Small intestine (tissue), 7 donors: ENCODE measurements around the gene VAMP5. TPM values are rescaled to one million over a fixed set of nuclear protein-coding genes. Genes with fewer than 3 reads are reported as not detected.
A peak's percentile ranks its signal among the peaks of the same experiment; 100 is the strongest.
"Not testable (repeated sequence)": the region's sequence is repeated elsewhere in the genome, so short reads cannot be mapped to it uniquely, and the experiment has no call there.

ENCODE experiments used
- DNase-seq, 2 donors: peaks; one replicate each; pipeline versions ENCODE4 v3.0.0 to v3.0.0-alpha.2; 2013
- FAIRE-seq: peaks from 2 replicates; lab custom pipeline; 2012; peaks lifted over from hg19 to GRCh38; lab: Jason Lieb, UNC
- H3K27ac ChIP-seq, 3 donors: one replicate each; pipeline ENCODE4 v1.5.1; 2013; ENCODE audit warnings: low read length in 2 of 3, mild to moderate bottlenecking in 2 of 3, control low read depth in 1 of 3, inconsistent platforms in 1 of 3, low read depth in 1 of 3, moderate library complexity in 1 of 3
- H3K27me3 ChIP-seq, 3 donors: one replicate each; pipeline ENCODE4 v1.6.1; 2013; ENCODE audit warnings: low read length in 3 of 3, inconsistent platforms in 1 of 3; ENCODE audit not compliant: control insufficient read depth in 3 of 3, insufficient read depth in 3 of 3
- H3K36me3 ChIP-seq, 3 donors: one replicate each; pipeline ENCODE4 v1.6.1; 2013; ENCODE audit warnings: low read length in 3 of 3, inconsistent platforms in 1 of 3, low read depth in 1 of 3, mild to moderate bottlenecking in 1 of 3, moderate library complexity in 1 of 3; ENCODE audit not compliant: control insufficient read depth in 3 of 3, insufficient read depth in 2 of 3
- H3K4me1 ChIP-seq, 3 donors: one replicate each; pipeline ENCODE4 v1.6.1; 2013; ENCODE audit warnings: low read length in 2 of 3, inconsistent platforms in 1 of 3, low read depth in 1 of 3, mild to moderate bottlenecking in 1 of 3, moderate library complexity in 1 of 3; ENCODE audit not compliant: control insufficient read depth in 3 of 3, insufficient read depth in 2 of 3
- H3K4me3 ChIP-seq, 3 donors: one replicate each; pipeline ENCODE4 v1.5.1; 2013; ENCODE audit warnings: low read length in 3 of 3, control low read depth in 1 of 3, inconsistent platforms in 1 of 3, low read depth in 1 of 3, mild to moderate bottlenecking in 1 of 3, moderate library complexity in 1 of 3
- H3K9me3 ChIP-seq, 2 donors: one replicate each; pipeline ENCODE4 v1.6.1; 2013; ENCODE audit warnings: low read depth in 1 of 2, low read length in 1 of 2; ENCODE audit not compliant: control insufficient read depth in 2 of 2, insufficient read depth in 1 of 2
- WGBS, 3 donors: extraction: QIAGEN DNeasy Blood & Tissue Kit; methylation state at CpG; one replicate each; pipeline ENCODE4 v1.1.7; 2013; 5-methylcytosine and 5-hydroxymethylcytosine counted together
- polyA plus RNA-seq, 4 donors: library from polyadenylated mRNA; stranded (reverse) in 3 of 4; unstranded in 1 of 4; fragments of 200-250 nt in 3 of 4; fragments of 120-200 nt in 1 of 4; gene quantifications; one replicate each; pipeline versions ENCODE4 v1.2.1 to v1.2.3, GENCODE V29; 2013
- donor health status: healthy with polysubstance abuse.
- donor health status: control.
- donor health status: control.
- donor health status: Bipolar disorder and iron deficiency.
- donor health status: healthy.

The VAMP5 gene
- polyA plus RNA-seq, 4 donors = 12.8 to 110 (median 86.4) TPM

- not testable (repeated sequence) for FAIRE-seq, H3K27me3 ChIP-seq, H3K9me3 ChIP-seq, H3K27ac ChIP-seq, DNase-seq
- WGBS, 3 donors = 59 to 88% (median 79%) methylated on average over 3 of the region's 3 CpGs
- H3K36me3 ChIP-seq = peaks cover 2 to 49% (median 2%) of the 10 kb centered on the region in 3 donors
- H3K4me1 ChIP-seq = peaks cover 0 to 27% (median 4%) of the 10 kb centered on the region in 3 donors
- peak overlapping the region in 1 of 3 donors; percentile 93 for H3K4me3 ChIP-seq
Observed at GRCh38 chr2:85604133-85604444, 19.9 kb downstream of the VAMP5 start.

DNA sequence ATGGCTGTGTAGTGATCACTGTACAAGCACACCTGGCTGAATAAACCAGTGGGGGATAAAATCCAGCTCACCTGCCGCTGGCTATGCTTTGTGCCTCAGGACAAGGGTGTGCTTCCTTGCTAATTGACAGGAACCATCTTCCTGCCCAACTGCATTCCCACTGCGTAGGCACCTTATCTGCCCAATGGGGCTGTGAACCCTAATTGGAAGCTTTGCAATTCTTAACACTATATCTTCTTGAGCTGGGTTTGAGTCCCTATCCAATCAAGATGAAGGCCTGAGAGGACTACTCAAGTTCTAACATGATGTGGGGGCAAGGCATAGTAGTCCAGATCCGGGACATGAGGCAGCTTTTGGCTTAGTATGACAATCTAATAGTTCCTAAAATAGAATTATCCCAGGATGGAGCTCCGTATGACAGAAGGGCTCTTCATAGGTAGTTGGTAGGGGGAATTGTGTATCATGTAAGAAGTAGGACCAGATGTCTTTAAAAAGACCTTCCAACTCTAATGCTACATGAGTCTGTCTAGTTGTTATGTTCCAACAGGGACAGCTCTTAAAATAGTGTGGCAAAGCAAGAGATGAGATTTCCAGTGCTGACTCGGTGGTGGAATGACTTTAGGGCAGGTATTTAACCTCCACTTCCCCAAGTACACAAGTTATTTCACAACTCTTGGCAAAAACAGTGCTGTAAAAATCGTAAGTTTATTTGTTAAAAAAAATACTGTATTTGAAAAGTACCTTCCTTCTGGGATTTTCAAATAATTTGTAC lies 20.5 kb downstream of the VAMP5 start:
- no peak for DNase-seq
- H3K4me3 ChIP-seq = no peak overlapping the region
- peaks cover 2 to 48% (median 2%) of the 10 kb centered on the region in 3 donors for H3K36me3 ChIP-seq
- FAIRE-seq = no peak
- H3K9me3 ChIP-seq = no peaks in the 10 kb centered on the region
- peaks cover 0 to 27% (median 4%) of the 10 kb centered on the region in 3 donors for H3K4me1 ChIP-seq
- WGBS, 3 donors = 63 to 65% (median 65%) methylated on average over 6 of the region's 6 CpGs
- peak overlapping the region in 1 of 3 donors; percentile 15 for H3K27ac ChIP-seq
- no peaks in the 10 kb centered on the region for H3K27me3 ChIP-seq

DNA sequence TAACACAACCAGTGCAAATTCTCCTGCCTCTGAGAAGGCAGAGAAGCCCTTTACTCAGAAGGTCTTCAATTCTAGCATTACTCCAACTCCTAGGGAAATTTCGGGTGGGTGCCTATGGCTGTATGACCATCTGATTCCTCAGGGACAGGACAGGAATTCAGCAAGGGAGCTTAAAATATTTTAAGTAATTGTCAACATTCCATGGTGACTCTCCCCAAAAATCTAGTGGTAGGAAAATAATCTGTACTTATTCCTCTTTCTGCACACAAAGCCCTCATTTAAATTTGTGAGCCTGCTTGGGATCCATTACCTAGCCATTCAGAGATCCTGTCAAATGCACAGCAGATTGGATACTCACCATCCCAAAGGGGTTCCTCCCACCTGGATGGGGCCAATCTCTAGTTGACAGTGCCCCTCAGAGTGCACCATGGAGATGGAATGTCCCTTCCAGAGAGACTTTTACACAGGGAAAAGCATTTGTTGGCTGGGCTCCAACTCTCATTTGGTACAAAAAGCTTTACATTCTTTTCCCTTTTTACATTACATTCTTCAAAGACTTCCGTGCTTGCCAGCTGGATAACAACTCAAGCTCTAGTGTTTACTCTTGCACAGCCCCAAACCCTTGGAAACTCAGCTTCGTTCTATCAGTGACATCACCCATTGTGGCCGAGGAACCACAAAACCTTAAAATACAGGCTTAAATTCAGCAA lies 21.3 kb downstream of the VAMP5 start:
- WGBS, 3 donors = 63 to 87% (median 78%) methylated on average over 4 of the region's 4 CpGs
- no peak for FAIRE-seq
- DNase-seq = no peak
- peaks cover 0 to 40% (median 2%) of the 10 kb centered on the region in 3 donors for H3K36me3 ChIP-seq
- H3K9me3 ChIP-seq = no peaks in the 10 kb centered on the region
- no peak overlapping the region for H3K4me3 ChIP-seq
- H3K27me3 ChIP-seq = no peaks in the 10 kb centered on the region
- peak overlapping the region in 1 of 3 donors; percentile 8 for H3K27ac ChIP-seq
- H3K4me1 ChIP-seq = peaks cover 0 to 31% (median 4%) of the 10 kb centered on the region in 3 donors

DNA sequence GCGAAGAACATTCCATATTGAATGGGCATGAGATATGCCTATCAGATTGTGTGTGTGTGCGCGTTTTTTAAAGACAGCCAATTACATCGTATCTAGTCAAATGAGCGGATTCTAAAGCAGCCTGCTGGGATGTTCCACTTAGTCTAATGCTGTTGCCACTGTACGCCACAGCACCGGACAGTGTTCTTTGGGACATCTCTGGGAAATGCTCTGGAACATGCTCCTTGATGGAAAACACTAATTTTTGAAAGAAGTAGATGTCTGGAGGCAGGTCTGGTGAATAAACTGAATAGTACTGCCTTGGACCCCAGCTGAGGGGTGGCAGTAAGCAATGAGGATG lies 21.9 kb downstream of the VAMP5 start:
- DNase-seq (no peak), FAIRE-seq (no peak)
- Histone ChIP-seq H3K4me3 (no peak overlapping the region), H3K27me3 (no peaks in the 10 kb centered on the region), H3K4me1 (peaks cover 0 to 30% (median 4%) of the 10 kb centered on the region in 3 donors), H3K36me3 (peaks cover 0 to 35% (median 2%) of the 10 kb centered on the region in 3 donors), H3K27ac (peak overlapping the region in 1 of 3 donors; percentile 8), H3K9me3 (no peaks in the 10 kb centered on the region)
- WGBS, 3 donors = 74 to 90% (median 85%) methylated on average over 7 of the region's 7 CpGs

DNA sequence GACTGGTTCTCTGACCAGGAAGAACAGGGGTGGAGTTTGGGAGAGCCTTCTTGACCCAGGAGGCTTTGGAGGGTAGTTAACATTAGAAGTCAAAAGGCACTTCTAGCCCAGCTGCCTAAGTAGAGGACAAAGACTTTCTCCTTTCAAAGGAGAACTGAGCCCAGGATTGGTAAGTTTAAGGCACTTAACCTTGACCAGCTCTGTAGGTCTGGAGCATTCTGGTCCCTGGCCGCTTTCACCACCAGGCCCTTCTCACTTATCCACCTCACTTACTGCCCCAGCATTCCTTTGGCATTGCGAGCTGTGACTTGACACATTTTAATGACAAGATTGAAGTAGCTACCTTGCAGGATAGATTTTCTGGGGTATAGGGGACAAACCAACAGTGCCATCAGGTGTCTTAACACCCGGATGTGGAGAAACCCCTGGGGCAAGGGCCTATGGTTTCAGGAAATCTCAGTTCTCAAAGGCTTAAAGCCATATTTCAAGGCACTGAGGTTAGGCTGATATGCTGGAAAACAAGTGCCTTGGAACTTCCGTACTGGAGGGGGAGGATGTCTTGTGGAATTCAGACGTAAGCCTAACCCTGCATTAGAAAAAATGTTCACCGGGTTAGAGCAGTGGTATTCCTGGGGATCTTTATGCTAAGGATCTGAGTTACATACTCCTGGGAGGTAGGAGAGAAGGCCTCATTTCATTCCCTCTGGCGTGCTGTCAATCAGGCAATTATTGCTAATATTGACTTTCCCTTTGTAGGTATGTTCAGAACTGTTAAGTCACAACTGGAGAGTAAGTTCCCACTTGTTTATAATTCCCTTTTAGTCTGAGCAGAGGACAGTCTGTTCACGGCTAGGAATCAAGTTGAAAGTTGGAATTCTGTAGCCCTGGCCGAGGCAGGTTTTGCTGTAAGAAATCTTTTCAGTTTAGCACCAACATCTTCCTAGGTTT lies 23.3 kb downstream of the VAMP5 start:
- H3K27ac ChIP-seq = no peak overlapping the region
- DNase-seq = no peak
- H3K9me3 ChIP-seq = no peaks in the 10 kb centered on the region
- H3K4me3 ChIP-seq = no peak overlapping the region
- peaks cover 0 to 34% (median 2%) of the 10 kb centered on the region in 3 donors for H3K36me3 ChIP-seq
- 85 to 87% (median 85%) methylated on average over 9 of the region's 9 CpGs for WGBS, 3 donors
- H3K4me1 ChIP-seq = peaks cover 0 to 25% (median 0%) of the 10 kb centered on the region in 3 donors
- no peaks in the 10 kb centered on the region for H3K27me3 ChIP-seq
- no peak for FAIRE-seq

DNA sequence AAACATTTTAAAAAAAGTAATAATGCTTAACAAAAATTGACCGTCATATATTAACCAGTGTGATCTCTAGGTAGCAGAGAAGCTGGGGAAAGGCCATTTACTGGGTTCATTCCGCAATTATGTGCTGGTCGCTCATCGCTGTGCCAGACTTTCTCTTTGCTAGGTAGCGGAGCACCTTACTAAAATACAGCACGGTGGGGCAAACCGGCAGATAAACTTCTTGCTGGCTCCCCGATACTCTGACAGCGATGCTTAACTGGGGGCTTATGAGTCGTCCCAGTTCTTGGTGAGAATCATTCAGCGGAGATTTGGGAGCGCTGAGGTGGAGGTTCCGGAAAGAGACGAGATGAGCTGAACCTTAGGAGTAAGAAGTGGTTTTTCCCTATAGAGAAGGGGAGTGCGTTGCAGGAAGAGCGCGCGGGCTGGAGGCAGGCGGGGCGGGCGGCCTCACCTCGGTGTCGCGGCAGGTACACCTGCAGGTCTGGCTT lies 27.0 kb downstream of the VAMP5 start:
- FAIRE-seq = no peak

DNA sequence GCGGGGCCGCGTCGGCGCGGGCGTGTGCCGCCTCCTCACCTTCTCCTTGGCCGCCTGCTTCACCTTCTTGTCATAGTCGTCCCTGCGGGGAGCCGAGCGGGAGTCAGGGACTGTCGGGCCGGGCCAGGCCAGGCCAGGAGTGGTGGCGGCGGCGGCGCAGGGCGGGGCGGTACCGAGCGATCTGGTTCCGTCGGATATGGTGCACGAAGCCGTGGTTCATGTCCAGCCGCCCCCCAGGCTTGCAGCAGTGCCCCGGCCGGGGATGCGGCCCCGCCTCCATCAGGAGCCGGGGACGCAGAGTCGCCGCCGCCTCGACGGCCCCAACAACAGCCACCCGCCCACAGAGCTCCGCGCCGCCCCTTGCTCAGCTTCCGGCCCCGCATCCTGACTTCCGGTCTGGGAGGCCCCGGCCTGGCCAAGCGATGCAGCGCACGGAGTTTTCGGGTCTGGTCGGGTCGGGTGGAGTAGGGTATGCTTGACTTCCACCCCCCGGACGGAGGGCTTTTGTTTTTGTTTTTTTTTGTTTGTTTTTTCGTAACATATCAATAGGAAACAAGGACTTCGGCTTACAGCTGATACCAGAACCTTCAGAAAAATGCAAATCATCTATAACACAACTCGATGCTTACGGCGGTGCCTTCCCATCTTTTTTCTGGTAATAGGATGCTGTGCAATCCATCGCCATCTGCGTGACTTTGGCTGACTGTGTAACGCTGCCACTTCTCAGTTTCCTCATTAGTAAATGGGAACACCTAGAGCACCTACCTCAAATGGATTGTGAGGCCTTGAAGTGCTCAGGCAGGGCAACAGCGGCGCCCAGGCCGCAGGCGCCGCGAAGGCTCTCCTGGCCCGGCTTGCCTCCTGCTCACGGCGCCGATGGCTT lies 27.7 kb downstream of the VAMP5 start, which contains the start of gene C2orf68:
C2orf68 (minus strand) TSS at position 362 of the 883 bp plus-strand sequence; CDS start at position 280, 82 bp downstream.
- FAIRE-seq (no peak), DNase-seq (peak; percentile 87 to 95)
- Histone ChIP-seq H3K36me3 (peaks cover 0 to 27% (median 2%) of the 10 kb centered on the region in 3 donors), H3K27me3 (no peaks in the 10 kb centered on the region), H3K4me3 (peak within 1 kb of the TSS; percentile 56 to 91 (median 84)), H3K4me1 (peaks cover 0 to 11% (median 1%) of the 10 kb centered on the region in 3 donors), H3K27ac (peak within 1 kb of the TSS; percentile 4 to 96 (median 88)), H3K9me3 (no peaks in the 10 kb centered on the region)
- WGBS, 3 donors = 10 to 15% (median 14%) methylated on average over 61 to 73 of the region's 73 CpGs

More for the DNA sequence above, 27.0 kb downstream of the VAMP5 start:
- DNase-seq = no peak
- WGBS, 3 donors = 2 to 6% (median 5%) methylated on average over 24 of the region's 24 CpGs
- H3K4me1 ChIP-seq = peaks cover 0 to 10% (median 0%) of the 10 kb centered on the region in 3 donors
- H3K4me3 ChIP-seq = peak overlapping the region; percentile 56 to 91 (median 84)
- H3K36me3 ChIP-seq = peaks cover 0 to 33% (median 2%) of the 10 kb centered on the region in 3 donors
- H3K27me3 ChIP-seq = no peaks in the 10 kb centered on the region
- peak overlapping the region; percentile 4 to 96 (median 88) for H3K27ac ChIP-seq
- H3K9me3 ChIP-seq = no peaks in the 10 kb centered on the region
